ENCODE data around the gene KLHL7.

GRCh38 chr7:23072922-23073321 lies 32.7 kb upstream of the KLHL7 start:
- TF ChIP-seq CTCF (conservative IDR thresholded peaks at IDR 0.05 in 1 of 2, IDR thresholded peaks at IDR 0.05 in 1 of 2; ENCODE audit: extremely low read depth in 1 of 2, insufficient read depth in 1 of 2, low read depth in 1 of 2, low read length in 2 of 2) (peak in 1 of 2 donors; percentile 10), EZH2 (IDR thresholded peaks at IDR 0.05; ENCODE audit: borderline replicate concordance, low read length) (no peak)
